Peyer's patch (tissue), 4 donors: Measurements from ENCODE around the gene WDSUB1.

Experiments used
- POLR2A ChIP-seq, 2 donors: fragments of 450-650 bp; IDR thresholded peaks; one replicate each; pipeline ENCODE4 v1.5.1; 2017; ENCODE audit warnings: antibody characterized with exemption in 2 of 2, mild to moderate bottlenecking in 2 of 2, moderate library complexity in 2 of 2
- TF ChIP-seq, protein P1 (sequence below), 6 experiments: fragments of 450-650 bp in 4 of 6; fragments of 200-600 bp in 2 of 6; sonication (generic) in 1 of 6; IDR thresholded peaks; one replicate each; pipeline ENCODE4 v1.5.1; 2017 to 2019; ENCODE audit warnings: antibody characterized with exemption in 6 of 6, mild to moderate bottlenecking in 3 of 6, moderate library complexity in 1 of 6

GRCh38 chr2:159193791-159194190, 92.7 kb downstream of the WDSUB1 start:
- TF ChIP-seq, protein P1, sequence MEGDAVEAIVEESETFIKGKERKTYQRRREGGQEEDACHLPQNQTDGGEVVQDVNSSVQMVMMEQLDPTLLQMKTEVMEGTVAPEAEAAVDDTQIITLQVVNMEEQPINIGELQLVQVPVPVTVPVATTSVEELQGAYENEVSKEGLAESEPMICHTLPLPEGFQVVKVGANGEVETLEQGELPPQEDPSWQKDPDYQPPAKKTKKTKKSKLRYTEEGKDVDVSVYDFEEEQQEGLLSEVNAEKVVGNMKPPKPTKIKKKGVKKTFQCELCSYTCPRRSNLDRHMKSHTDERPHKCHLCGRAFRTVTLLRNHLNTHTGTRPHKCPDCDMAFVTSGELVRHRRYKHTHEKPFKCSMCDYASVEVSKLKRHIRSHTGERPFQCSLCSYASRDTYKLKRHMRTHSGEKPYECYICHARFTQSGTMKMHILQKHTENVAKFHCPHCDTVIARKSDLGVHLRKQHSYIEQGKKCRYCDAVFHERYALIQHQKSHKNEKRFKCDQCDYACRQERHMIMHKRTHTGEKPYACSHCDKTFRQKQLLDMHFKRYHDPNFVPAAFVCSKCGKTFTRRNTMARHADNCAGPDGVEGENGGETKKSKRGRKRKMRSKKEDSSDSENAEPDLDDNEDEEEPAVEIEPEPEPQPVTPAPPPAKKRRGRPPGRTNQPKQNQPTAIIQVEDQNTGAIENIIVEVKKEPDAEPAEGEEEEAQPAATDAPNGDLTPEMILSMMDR (IDR thresholded peaks at IDR 0.05): no peak
- TF ChIP-seq POLR2A (IDR thresholded peaks at IDR 0.05): no peak
